ENCODE data around the gene SRP54.

The SRP54 gene

GRCh38 chr14:35044939-35045797, 62.4 kb downstream of the SRP54 start:
- Histone ChIP-seq H3K9me3 (ENCODE audit: severe bottlenecking) (no peaks in the 10 kb centered on the region), H3K4me3 (ENCODE audit: low read depth, low read length) (peak overlapping the region; percentile 96), H3K27me3 (ENCODE audit: insufficient read depth, low read depth, severe bottlenecking) (no peaks in the 10 kb centered on the region), H3K36me3 (peaks cover 4% of the 10 kb centered on the region), H3K27ac (peak overlapping the region; percentile 39)
- DNase-seq, result no peak
- TF ChIP-seq, protein P1, sequence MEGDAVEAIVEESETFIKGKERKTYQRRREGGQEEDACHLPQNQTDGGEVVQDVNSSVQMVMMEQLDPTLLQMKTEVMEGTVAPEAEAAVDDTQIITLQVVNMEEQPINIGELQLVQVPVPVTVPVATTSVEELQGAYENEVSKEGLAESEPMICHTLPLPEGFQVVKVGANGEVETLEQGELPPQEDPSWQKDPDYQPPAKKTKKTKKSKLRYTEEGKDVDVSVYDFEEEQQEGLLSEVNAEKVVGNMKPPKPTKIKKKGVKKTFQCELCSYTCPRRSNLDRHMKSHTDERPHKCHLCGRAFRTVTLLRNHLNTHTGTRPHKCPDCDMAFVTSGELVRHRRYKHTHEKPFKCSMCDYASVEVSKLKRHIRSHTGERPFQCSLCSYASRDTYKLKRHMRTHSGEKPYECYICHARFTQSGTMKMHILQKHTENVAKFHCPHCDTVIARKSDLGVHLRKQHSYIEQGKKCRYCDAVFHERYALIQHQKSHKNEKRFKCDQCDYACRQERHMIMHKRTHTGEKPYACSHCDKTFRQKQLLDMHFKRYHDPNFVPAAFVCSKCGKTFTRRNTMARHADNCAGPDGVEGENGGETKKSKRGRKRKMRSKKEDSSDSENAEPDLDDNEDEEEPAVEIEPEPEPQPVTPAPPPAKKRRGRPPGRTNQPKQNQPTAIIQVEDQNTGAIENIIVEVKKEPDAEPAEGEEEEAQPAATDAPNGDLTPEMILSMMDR (IDR thresholded peaks at IDR 0.05; ENCODE audit: low read depth, low read length), result no peak

DNA sequence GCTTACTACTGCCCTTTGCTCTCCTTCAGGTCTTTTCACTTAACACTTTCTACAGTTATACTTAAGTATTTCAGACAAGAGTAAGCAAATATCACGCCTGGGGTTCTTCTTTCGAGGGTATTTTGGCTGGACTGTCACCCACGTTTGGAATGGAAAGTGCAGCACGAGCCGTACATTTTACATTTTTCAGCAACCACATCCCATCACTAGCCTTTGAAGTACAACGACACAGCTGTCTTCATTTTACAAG, 62.9 kb downstream of the SRP54 start:
- Histone ChIP-seq H3K27ac (peak overlapping the region; percentile 39), H3K27me3 (ENCODE audit: insufficient read depth, low read depth, severe bottlenecking) (no peaks in the 10 kb centered on the region), H3K9me3 (ENCODE audit: severe bottlenecking) (no peaks in the 10 kb centered on the region), H3K36me3 (peaks cover 6% of the 10 kb centered on the region), H3K4me3 (ENCODE audit: low read depth, low read length) (peak overlapping the region; percentile 96)
- no peak for DNase-seq
- TF ChIP-seq, protein P1 (IDR thresholded peaks at IDR 0.05; ENCODE audit: low read depth, low read length), result no peak

GRCh38 chr14:35046048-35046750, 63.4 kb downstream of the SRP54 start, which contains the start of gene FAM177A1:
Gene FAM177A1 (plus strand): TSS chr14:35046272. CDS start chr14:35046464, 192 bp downstream.
- H3K27ac ChIP-seq, result peak within 1 kb of the TSS; percentile 86
- H3K27me3 ChIP-seq (ENCODE audit: insufficient read depth, low read depth, severe bottlenecking), result no peaks in the 10 kb centered on the region
- peaks cover 7% of the 10 kb centered on the region for H3K36me3 ChIP-seq
- TF ChIP-seq, protein P1 (IDR thresholded peaks at IDR 0.05; ENCODE audit: low read depth, low read length), result no peak
- H3K9me3 ChIP-seq (ENCODE audit: severe bottlenecking), result no peaks in the 10 kb centered on the region
- H3K4me3 ChIP-seq (ENCODE audit: low read depth, low read length), result peak within 1 kb of the TSS; percentile 96
- peak; percentile 98 for DNase-seq

DNA sequence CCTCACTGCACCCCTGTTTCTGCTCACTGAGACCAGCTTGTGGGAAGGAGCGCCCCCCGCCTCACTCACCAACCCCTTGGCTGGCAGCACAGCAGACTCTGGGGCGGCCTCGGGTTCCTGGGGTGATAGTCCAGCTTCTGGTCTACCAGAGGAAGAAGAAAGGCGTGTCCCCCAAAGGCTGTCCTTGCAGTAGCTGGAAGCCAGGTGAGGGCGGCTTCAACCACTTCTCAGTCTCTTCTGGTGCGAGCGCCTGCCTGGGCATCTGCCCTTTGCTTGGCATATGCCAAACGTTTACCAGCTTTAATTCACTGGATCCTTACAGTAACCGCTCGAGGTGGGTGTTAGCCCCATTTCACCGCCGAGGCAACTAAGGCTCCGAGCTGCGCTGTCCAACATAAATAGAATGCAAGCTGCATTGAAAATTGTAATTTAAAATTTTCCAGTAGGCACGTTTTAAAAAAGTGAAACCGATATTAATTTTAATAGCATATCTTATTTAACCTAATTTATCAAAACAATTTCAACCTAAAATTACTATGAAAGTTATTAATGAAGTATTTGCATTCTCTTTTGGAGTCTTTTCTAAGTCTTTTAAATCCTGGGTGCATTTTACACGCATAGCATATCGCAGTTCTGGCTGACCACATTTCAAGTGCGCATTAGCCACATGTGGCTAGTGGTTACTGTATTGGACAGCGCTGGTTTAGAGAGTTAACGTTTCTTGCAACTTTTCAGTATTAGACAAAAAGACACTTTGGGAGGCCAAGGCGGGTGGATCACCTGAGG, 64.2 kb downstream of the SRP54 start:
- no peak for DNase-seq
- Histone ChIP-seq H3K9me3 (ENCODE audit: severe bottlenecking) (no peaks in the 10 kb centered on the region), H3K4me3 (ENCODE audit: low read depth, low read length) (peak overlapping the region; percentile 96), H3K27ac (peak overlapping the region; percentile 86), H3K27me3 (ENCODE audit: insufficient read depth, low read depth, severe bottlenecking) (no peaks in the 10 kb centered on the region), H3K36me3 (peaks cover 14% of the 10 kb centered on the region)
- TF ChIP-seq, protein P1 (IDR thresholded peaks at IDR 0.05; ENCODE audit: low read depth, low read length), result no peak

GRCh38 chr14:35047976-35048513, 65.3 kb downstream of the SRP54 start:
- no peak for DNase-seq
- H3K9me3 ChIP-seq (ENCODE audit: severe bottlenecking), result no peaks in the 10 kb centered on the region
- H3K4me3 ChIP-seq (ENCODE audit: low read depth, low read length), result no peak overlapping the region
- TF ChIP-seq, protein P1 (IDR thresholded peaks at IDR 0.05; ENCODE audit: low read depth, low read length), result no peak
- peaks cover 16% of the 10 kb centered on the region for H3K36me3 ChIP-seq
- no peaks in the 10 kb centered on the region for H3K27me3 ChIP-seq (ENCODE audit: insufficient read depth, low read depth, severe bottlenecking)
- no peak overlapping the region for H3K27ac ChIP-seq
